HG03064 (cell line): ENCODE results near the gene AK5.

ENCODE experiments used
- ATAC-seq: cut with Tn5 transposase; IDR thresholded peaks from one replicate; pipeline ENCODE4 v1.9.1; 2021; ENCODE audit warnings: low read depth; ENCODE audit not compliant: unreplicated experiment

The AK5 gene

DNA sequence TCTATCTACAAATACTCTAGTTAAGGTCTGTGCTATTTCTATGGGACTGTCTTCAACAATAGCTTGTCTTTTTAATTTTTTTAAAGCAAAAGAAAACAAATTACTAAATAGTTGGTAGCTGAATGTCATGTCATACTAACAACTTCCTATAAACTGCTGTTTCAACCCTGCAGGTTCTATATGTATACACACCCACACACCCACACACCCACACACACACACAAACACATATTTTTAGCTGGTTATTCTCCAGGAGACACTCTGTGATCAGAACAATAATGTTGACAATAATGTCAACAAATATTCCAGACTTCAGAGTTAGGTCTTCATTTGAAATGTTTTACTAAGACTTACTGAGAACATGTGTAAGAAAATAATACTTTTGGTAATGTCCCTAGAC lies 66.7 kb downstream of the AK5 start:
- no peak for ATAC-seq

DNA sequence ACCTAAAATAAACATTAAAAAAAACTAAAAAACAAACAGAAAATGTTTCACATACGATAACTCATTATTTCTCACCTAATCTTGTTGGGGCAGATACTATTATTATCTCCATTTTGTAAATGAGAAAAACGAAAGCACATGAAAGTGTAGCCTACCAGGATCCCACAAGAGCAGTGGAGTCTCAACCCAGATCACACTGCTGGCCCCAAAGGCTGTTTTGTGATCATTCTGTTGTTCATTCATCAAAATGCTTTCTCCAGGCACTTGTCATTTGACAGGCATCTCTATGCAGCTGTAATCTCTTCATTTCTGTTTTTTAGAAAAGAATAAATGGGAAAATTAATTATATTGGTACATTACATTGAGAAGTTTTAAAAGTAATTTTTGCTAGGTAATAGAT lies 67.5 kb downstream of the AK5 start:
- ATAC-seq: no peak

DNA sequence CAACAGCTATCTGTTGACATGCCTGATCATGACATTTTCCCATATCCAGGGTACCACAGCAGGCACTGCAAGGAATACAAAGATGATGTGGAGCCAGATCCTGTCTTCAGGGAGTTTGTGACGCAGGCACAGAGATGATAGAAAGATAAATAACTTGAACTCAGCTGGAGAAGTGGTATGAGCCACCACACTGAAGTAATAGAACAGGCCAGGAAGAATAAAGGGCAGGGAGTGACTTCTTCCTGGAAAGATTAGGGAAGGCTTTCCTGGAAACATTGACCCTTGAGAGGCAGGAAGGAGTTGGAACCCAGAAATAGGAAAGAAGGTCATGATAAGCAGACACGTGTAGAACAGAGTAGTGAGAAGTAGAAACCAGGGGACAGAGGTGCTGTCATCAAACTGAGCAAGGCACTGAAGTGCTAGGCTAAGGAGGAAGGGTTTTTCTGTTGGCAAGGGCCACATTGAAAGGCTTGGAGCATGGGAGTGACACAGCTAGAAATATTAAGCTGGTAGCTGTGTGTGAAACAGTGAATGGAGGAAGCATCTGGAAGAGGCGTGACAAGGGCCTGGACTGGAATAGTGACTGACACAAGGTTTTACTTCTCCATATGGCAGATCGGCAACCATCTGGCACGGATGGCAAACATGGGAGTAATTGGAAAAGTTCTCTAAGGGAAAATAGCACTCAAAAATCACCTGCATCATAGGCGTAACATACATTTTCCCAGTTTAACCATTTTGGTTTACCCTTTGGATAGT lies 68.4 kb downstream of the AK5 start:
- no peak for ATAC-seq

DNA sequence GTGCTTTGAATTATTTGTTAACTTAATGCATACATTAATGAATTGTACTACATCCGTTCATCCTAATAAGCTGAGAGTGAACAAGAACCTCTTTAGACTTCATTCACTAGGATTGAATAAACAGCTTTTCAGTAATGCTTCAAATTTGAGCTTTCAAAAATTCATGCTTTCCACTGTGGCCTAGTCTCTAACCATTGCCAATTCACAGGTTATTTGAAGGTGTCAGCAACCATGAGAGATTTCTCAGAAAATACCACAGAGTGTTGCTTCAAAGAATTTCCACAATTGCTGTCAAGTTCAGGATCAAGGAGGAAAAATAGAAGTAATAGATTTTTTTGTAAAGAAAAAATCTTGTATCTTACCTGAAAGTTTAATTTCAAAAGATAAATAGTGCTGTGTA lies 72.7 kb downstream of the AK5 start:
- ATAC-seq: no peak

DNA sequence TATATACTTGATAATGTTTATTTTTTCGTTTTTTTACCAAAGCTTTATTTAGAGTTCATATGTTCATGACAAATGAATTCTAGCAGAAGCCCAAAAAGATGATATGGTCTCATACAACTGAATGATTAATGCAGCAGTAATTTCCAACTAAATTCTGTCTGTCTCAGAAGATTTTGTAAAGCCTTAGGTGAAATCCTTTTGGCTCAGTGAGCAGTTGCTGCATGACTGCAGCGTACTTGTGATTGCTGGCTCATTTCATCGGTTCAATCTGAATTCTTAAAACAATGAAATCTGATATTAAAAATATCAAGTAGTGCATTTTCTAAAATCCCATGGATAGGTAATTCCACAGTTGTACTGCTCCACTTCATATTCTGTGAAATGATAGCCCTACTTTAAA lies 73.2 kb downstream of the AK5 start:
- ATAC-seq: no peak

DNA sequence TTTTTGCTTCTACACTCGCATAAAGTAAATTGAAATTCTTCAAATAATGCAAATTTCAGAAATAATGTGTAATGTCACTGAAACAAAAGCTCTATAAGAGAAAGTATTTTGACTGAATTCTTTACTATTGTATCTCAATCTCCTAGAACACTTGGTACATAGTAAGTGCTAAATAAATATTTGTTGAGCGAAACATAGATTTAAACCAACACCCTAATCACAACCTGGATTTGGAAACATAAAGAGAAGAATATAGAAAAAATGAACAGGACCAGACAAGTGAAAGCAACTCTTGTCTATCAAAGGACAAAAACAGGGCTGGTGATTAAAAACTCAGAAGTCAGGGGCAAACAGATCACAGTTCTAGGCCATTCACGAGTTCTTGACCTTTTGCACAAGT lies 74.3 kb downstream of the AK5 start:
- ATAC-seq: no peak

DNA sequence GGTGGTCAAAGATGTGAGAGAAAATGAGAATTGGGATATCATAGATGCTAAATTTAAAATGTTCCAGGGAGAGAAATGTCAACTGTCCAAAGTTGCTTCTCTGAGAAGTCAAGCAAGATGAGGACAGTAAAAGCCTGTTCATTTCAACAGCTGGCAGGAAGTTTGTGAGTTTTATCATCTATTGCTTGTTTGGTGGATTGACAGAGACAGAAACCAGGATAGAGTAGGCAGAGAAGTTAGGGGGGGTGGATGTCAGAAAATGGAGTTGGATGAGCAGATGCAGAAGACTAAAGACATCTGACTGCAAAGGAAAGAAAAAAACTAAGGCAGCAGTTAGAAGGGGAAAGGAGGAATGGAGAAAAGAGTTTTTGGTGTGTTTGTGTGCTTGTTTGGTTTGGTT lies 78.4 kb downstream of the AK5 start:
- ATAC-seq: no peak

DNA sequence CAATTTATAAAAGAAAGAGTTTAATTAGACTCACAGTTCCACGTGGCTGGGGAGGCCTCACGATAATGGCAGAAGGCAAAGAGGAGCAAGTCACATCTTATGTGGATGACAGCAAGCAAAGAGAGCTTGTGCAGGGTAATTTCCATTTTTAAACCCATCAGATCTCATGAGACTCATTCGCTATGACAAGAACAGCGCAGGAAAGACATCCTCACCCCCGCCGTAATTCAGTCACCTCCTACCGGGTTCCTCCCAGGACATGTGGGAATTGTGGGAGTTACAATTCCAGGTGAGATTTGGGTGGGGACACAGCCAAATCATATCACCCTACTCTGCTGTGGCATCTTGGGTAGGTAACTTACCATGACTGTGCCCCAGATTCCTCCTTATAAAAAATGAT lies 79.8 kb downstream of the AK5 start:
- ATAC-seq: no peak

DNA sequence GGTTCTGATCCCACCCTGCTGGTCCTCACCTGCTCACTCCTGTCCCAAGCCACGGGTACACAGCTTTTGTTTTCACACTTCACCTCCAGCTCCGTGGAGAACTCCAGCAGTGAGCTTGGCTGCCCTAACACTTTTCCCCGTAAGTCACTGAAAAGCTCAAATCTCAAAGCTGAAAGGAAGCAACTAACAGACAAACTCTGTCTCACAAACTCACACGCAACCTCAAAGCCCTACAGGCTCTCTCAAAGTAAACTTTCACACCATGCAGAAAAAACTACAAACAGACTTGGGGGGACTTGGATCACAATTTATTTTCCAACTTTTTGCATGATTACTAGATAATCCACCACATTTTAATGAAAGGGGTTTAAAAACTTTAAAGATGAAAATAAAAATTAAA lies 88.3 kb downstream of the AK5 start:
- ATAC-seq: no peak

DNA sequence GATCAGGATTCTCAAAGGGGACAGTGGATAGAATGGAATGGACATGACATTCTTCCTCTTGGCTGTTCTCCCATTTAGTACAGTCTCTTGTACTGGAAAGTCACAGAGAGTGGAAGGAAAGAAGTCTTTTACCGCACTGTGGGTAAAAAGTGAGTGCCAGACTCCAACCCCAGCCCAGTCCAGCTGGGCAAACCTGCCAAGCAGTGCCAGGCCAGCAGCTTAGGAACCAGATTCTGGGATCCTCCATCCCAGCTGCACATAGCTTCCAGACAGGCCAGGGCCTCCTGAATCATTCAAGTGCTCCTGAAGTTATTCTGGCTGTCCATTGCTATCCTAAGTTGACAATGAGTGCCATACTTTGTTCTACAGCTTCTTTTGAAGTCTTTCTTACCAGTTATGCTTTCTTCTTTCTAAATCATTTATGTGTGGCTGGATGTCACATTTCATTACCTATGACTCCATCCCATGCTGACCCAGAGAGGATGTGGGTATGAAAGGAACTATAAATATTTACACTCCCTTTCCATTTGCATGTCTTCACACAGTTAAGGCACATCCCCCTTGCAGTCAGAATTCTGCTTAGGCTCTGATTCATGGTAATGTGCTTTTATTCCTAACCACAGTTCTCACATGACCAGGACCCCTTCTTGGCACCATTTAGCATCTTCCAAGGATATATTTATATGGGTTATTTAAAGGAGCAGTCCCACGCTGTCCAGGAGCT lies 88.9 kb downstream of the AK5 start:
- ATAC-seq: no peak

DNA sequence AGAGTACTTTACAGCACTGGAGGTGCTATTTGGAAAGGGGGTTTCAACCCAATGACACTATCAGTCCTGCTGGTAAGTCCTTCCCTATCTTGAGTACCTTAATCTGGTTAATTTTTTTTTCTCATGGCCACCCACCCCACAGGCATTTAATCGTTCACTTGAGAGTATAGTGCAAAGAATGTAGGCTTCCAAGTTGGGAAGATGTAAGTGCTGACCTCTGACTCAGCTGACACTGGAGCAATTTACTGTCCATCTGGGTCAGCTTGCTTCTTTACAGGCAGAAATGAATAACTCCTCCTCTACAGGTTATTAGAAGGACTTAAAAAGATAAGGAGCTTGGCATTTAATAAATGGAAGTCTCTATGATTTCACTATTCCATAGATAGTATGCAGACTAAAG lies 89.6 kb downstream of the AK5 start:
- ATAC-seq: no peak

DNA sequence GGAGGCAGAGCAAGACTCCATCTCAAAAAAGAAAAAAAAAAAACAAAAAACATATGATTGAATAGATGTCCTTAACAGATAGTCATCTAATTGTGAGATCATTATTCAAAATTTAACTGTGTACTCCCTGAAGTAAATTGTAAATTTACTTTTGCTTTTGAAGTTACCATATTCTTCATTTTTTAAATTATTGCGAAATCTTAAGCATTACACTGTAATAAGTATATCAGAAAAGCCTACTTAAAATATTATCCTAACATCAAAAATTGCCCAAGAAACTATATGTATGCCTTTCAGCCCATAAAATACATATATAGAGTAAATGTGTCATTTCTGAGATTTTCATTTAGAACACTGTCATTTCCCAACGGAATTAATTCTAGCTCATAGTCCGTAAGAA lies 91.9 kb downstream of the AK5 start:
- ATAC-seq: no peak

DNA sequence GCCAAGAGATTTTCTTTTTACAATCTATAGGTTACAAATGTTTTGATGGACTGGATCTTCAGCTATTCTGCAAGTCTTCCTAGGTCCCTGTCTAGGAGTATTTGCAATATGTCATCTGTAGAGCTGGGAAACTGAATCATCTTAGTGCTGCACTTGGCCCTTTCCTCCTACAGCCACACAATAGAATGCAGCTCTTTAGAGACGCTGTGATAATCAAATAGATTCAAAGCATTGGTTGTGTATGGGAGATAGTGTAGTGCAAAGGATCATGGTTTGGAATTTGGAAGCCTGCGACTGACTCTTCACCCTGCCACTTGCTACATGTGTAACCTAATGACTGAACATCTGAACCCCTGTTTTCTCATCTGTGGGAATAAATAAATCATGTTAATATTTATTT lies 93.7 kb downstream of the AK5 start:
- no peak for ATAC-seq

DNA sequence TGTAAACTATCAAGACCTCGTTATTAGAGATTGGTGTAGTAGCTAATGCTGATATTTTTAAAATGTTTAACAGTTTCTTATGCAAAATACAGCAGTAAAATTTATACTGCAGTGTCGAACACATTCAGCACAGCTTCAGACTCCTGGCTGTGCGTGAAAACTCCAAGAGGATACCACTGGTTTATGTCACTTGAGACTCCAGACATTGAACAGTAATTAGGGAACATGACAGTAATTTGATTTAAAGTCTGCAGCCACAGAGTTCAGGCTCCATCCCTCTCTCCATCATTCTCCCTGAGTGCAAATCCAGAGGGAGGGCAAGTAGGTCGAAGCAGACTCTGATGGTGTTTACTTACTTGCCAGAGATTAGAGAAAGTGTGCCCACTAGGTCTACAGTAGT lies 94.2 kb downstream of the AK5 start:
- ATAC-seq: no peak

DNA sequence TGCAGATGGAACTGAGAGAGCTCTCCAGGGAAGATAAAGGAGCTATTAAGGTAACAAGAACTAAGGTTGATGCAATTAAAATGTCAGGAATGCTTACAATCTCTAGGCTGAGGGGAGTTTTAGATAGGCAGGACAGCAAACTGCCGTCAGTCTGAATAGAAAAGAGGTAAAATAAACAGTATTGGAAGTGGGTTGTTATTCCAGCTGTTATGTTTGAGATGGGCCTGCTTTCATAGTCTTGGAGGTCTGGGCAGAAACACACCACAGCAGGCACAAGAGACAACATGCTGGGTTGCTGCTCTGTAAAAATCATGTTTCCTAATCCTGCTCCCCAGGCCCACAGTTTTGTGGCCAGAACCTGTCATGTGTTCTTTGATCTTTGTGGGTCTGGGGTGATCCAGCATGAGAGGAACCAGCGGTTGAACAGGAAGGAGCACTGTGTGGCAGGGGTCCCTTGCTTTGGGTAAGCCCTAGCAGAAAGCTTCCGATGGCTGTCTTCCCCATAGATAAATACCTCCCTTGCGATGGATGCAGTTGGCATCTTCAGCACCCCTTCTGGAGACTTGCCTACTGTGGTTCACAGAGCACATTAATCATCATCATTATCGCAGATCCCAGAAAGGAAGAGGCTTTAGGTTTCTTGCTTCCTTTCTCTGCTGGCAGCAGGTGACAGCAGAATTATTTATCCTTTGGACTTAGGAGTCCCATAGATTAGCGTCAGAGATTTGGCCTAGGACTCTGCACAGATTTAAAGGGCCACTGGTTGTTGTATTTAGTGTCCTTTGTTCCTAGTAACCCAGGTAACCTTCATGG lies 97.1 kb downstream of the AK5 start:
- ATAC-seq: no peak

DNA sequence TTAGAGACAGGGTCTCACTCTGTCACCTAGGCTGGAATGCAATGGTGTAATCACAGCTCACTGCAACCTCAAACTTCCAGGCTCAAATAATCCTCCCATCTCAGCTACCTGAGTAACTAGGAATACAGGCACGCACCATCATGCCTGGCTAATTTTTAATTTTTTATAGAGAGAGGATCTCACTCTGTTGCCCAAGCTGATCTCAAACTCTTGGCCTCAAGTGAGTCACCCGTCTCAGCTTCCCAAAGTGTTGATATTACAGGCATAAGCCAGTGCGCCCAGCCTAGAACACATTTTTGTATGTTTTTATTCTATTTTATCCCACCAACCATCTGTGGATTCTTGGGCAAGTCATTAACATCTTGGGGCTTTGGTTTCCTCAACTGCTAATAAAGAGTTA lies 100.5 kb downstream of the AK5 start:
- no peak for ATAC-seq

DNA sequence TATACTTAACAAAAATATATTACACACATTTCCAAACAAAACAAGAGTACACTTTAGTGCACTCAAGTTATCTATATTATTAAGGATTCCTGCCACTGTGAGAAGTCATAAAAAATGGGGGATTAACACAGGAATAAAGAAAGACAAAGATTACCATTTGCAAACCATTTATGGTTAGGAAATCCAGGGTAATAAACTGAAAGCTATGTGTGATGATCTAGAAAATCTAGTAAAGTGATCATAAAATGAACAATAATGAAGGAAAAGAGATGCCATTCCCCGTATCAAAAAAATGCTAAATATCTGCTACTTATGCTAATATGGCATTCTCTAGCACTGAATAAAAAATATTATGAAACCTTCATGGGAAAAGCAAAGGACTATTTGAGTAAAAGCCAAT lies 101.4 kb downstream of the AK5 start:
- ATAC-seq: no peak

DNA sequence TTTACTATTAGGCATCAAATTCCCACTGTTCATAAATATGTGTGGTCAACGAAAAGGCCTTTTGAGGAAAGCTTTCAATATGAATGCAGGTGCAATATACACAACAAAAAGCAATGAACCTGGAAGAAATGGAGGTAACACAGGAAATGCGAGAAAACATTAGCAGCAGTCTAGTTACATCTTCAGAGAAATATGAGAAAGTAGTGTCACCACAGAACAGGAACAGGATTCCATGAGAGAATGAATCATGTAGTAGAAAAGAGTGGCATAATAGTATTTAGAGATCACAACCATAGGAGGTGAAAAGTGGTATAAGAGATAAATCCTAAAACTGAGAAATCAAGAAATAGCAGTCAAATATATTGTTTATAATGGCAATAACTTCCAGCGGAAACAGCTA lies 103.7 kb downstream of the AK5 start:
- ATAC-seq: no peak

DNA sequence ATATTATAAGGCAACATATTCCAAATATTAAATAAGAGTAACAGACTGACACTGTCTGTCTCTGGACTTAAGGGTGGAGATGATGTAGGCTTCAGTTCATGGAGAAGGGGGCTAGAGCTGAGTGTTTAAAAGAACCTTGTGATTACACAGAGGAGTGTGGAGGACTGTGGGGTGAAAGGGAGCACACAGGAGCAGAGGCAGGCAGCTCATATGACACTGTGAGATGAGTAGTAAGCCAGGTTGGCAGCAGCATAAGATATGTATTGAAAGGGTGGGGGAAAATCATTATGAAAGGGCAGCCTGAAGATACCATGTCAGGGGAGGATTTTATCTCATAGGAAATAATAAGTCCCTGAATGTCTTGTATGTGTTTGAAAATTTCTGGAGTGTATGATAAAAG lies 104.5 kb downstream of the AK5 start:
- no peak for ATAC-seq

DNA sequence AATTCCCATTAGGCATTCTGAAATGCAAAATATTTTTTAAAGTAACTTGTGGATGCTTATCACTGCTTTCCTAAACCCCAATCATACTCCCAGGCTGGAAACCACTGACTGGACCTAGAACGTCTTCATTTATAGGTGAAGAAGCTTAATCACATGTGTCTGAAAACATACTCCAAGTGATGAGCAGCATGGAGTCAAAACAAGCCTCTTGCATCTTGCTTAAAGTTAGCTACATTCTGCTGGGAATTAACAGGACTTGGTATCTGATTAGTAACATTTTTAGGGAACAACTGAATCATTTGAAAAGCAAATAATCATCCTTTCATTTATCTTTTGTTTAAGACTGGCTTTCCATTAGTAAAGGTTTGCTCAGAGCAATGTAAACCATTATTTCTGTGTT lies 105.7 kb downstream of the AK5 start:
- no peak for ATAC-seq

DNA sequence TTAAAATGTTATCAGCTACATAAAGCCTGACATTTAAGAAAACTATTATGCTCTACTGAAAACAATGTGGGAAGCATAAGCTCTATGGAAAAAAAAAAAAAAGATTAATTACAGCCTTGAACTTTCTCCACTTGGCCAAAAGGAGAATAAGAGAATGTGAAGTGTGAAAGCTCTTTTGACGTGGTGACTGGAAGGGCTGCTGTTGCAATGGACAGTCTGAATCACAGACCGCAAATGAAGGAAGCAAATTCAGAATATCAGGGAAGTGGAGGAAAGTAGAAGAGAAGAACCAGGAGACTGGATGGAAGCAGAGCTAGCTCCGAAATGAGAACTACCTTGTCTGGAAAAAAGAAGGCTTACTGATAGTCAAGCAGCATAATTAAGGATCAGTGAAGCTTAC lies 106.8 kb downstream of the AK5 start:
- ATAC-seq: no peak

DNA sequence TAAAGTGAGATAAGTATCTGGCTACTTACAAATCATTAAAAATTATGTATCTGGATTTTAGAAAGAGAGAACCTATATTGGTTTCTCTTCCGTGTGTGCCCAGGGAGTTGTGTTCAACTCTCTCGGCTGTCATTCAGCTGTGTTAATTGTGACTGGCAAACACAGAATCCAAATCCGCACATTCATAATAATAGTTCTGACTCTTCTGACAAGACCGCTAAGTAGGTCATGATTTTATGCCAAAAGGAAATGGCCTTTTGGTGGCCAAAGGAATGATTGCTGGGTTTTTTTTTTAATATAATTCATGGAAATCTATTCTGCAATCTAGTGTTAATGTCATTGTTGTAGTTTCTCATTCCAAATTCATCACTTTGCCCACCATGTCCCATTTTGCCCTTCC lies 110.7 kb downstream of the AK5 start:
- ATAC-seq: no peak
